ENCODE measurements around the gene CALN1.
"Not testable (repeated sequence)": the region's sequence is repeated elsewhere in the genome, so short reads cannot be mapped to it uniquely, and the experiment has no call there.

The CALN1 gene

GRCh38 chr7:72268796-72269195, 143.3 kb downstream of the CALN1 start:
- DNase-seq (ENCODE audit: low read depth in 1 of 2, low spot score in 1 of 2): no peak

DNA sequence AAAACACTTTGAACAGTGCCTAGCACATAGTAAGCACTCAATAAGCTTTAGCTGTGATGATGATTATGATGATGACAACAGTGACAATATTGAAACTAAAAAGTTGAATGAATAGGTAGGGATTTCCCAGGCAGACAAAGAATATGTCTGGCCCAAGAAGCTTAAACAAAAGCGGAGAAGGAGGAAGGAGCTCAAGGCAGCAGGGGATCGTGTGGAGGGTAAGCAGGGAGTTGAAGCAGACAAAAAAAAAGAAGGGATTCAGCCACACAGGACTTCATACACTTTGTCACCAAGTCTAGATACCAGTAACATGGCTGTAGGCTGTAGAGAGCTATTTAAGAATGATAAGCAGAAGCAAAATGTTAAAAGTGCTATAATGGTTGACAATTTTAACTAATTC, 144.0 kb downstream of the CALN1 start:
- DNase-seq (ENCODE audit: low read depth in 1 of 2, low spot score in 1 of 2): no peak

DNA sequence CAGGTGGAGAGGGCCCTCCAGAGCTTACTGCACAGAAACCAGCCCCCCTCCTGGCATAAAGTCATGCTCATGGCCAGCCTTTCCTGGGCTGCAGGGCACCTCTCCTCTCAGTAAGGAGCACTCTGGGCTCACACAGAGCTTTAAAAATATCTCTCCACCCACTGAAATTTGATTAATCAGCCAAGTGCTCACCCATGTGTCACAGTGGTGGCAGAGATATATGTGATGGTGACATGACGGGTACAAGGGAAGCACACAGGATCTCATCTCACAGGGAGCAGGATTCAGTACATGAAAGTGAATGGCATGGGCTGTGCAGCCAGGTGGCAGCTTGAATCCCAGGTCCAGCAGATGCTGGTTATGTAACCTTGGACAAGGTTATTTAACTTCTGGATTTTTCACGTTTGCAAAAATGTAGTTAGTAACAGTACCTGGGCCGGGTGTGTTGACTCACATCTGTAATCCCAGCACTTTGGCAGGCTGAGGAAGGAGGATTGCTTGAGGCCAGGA, 144.8 kb downstream of the CALN1 start:
- DNase-seq (ENCODE audit: low read depth in 1 of 2, low spot score in 1 of 2): no peak

DNA sequence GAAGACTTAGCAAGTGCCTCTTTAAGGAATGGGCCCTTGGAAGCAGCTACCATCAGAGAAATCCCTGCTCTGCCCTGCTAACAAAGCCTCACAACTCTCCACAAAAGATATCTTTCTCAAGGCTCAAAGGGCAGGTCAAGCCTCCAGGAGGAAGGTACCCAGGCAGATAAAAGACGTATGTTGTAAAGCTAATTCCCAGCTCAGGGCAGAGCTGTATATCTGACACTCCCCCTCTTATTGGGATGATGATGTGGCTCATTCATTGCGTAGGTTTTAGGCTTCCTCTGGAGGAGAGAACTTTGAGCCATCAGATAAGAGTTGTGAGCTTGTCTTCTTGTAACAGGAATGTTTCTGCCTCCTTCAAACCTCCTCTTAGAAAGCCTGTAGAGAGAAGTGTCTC, 145.4 kb downstream of the CALN1 start:
- no peak for DNase-seq (ENCODE audit: low read depth in 1 of 2, low spot score in 1 of 2)

- DNase-seq (ENCODE audit: low read depth in 1 of 2, low spot score in 1 of 2): no peak
Measured at GRCh38 chr7:72265071-72265904, 146.8 kb downstream of the CALN1 start.

DNA sequence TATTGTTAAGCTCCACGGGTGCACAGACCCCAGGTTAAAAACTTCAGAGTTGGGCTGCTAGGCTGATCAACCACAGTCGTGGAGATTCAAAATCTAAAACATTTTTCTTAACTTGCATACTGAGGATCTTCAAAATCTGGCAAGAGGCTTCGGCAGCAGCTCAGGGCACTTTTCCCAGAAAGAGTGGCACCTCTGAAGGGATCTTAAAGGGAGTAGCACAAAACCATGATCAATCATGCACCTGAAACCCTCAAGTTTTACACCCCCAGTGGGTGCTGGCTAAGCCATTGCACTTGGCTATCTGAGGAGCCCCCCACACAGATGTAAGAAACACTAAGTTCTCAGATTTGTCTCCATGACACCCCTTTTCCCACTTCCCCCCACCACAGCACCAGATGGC, 151.7 kb downstream of the CALN1 start:
- DNase-seq (ENCODE audit: low read depth in 1 of 2, low spot score in 1 of 2): no peak

- no peak for DNase-seq (ENCODE audit: low read depth in 1 of 2, low spot score in 1 of 2)
Measured at GRCh38 chr7:72258074-72258473, 154.1 kb downstream of the CALN1 start.

DNA sequence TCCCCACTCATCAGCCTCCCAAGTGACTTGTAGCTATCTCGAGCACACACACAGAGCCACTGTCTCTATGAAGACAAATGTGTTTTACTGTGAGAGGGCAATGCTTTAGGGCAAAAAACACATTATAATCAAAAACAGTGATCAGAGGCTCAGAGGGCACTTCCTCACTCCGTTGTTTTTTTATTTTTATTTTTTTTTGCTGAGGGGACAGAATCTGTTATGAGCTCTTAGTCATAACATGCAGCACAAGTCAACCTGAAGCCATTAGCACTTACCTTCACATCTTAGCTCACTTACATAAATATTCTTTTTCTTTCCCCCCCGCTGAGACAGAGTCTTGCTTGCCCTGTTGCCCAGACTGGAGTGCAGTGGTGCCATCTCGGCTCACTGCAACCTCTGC, 157.7 kb downstream of the CALN1 start:
- no peak for DNase-seq (ENCODE audit: low read depth in 1 of 2, low spot score in 1 of 2)

DNA sequence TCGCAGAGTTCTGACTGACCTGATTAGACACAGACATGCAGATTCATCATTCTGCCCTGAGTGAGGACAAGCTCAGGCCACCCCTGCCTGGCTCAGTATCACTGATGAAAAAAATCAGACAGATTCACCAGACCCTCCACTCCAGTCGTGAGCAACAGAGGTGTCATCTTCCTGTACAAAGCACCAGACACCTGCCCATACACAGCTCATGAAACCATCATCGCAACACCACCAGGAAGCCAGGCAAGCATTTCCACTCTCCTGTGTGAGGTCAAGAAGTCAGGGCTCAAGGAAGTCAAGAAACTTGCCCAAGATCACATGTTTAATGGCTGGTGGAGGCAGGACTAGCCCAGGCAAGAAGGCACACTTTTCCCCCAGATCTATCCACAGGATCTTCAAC, 163.0 kb downstream of the CALN1 start:
- no peak for DNase-seq (ENCODE audit: low read depth in 1 of 2, low spot score in 1 of 2)

DNA sequence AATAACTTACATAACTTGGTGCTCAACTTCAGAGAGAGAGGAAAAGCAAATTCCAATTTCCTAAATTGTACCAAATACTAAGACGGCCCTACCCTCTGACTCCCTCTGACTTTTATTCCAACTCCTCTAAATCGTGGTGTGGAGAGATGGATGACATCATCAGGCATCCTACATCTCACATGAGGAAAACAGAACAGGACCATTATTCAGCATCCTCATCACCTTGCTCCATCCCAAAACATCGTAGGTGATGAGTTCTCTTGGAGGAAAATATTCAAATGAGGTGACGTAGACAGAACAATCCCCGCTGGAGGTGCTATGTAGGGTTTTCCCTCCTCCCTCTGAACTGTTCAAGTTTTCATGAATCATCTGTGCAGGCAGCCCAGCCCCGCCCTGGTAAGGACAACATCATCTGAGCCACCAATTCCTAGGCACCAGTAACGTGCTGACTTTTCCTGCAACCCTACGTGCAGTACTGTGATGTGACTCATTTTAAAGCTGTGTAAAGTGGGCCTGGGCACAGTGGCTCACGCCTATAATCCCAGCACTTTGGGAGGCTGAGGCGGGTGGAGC, 167.2 kb downstream of the CALN1 start:
- no peak for DNase-seq (ENCODE audit: low read depth in 1 of 2, low spot score in 1 of 2)

GRCh38 chr7:72243329-72243728, 168.8 kb downstream of the CALN1 start:
- no peak for DNase-seq (ENCODE audit: low read depth in 1 of 2, low spot score in 1 of 2)

DNA sequence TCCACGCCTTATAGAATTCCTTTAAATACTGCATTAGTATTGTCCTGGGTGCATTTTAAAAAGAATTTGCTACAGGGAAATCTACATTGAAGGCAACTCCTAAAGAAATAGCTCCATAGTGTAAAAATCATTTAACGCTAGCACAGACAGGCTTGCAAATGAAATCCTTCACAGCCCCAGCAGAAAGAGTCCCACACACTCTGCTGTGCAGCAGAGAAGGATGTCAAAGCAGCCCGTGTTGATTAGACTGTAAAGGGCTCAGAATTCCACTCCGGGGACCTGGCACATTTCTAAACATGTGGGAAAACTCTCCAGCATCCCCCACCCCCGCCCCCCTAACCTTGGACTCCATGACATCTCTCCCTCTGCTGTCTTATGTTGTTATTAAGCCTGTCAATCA, 176.8 kb downstream of the CALN1 start:
- no peak for DNase-seq (ENCODE audit: low read depth in 1 of 2, low spot score in 1 of 2)

- DNase-seq (ENCODE audit: low read depth in 1 of 2, low spot score in 1 of 2): no peak
Measured at GRCh38 chr7:72234086-72234485, 178.1 kb downstream of the CALN1 start.

GRCh38 chr7:72230281-72230680, 181.9 kb downstream of the CALN1 start:
- no peak for DNase-seq (ENCODE audit: low read depth in 1 of 2, low spot score in 1 of 2)

DNA sequence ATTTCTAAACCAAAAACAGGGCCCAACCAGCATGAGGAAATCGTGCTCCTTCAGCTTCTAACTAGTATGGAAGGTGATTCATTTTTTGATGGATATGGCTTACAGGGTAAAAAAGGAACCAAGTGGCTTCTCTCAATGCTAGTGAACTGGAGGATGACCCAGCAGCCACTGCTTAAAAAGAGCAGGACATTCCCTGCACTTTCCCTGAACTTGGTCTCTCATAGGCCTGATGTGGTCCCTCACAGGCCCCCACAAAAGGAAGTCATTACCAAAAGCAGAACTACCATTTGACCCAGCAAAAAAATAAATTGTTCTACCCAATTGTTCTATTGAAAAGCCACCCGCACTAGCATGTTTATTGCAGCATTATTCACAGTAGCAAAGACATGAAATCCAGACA, 188.8 kb downstream of the CALN1 start:
- no peak for DNase-seq (ENCODE audit: low read depth in 1 of 2, low spot score in 1 of 2)

GRCh38 chr7:72222136-72222535, 190.0 kb downstream of the CALN1 start:
- no peak for DNase-seq (ENCODE audit: low read depth in 1 of 2, low spot score in 1 of 2)

GRCh38 chr7:72219500-72219899, 192.6 kb downstream of the CALN1 start:
- DNase-seq (ENCODE audit: low read depth in 1 of 2, low spot score in 1 of 2): no peak

DNA sequence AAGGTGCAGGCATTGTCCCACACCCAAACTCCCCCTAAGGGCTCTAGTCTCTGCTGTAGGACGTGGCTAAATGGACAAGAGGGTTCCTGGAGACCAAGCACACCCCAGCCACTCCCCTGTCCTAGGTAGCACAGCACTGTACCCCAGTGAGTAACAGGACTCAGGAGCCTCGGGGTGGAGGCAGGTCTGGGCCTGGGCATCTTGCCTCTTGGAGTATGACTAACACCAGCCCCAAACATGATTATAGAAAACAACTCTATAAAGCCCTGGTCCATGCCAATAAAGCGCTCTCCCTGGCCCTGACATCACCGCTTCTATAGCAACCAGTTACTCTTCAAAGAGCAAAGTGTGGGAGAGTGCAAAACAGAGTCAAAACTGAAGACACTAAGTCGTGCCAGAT, 195.0 kb downstream of the CALN1 start:
- DNase-seq (ENCODE audit: low read depth in 1 of 2, low spot score in 1 of 2): no peak

GRCh38 chr7:72213769-72214168, 198.4 kb downstream of the CALN1 start:
- no peak for DNase-seq (ENCODE audit: low read depth in 1 of 2, low spot score in 1 of 2)

GRCh38 chr7:72213081-72213480, 199.1 kb downstream of the CALN1 start:
- DNase-seq (ENCODE audit: low read depth in 1 of 2, low spot score in 1 of 2): no peak

DNA sequence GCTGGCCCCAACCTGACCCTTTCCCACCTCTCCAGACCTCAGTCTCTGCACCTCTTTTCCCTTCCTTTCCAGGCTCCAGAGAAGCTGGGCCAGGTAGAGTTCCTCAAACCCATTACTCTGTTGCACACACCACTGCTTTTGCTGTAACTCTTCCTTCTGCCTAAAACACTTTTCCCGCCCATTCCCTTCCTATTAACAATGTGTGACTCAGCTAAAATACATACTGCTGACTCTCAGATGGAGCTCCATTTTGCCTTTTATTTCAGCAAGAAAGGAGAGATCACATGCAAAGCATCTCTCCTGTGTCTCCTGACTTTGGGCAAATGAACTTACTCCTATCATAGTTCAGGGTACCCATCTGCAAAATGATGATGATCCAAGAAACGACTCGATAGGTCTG, 201.0 kb downstream of the CALN1 start:
- no peak for DNase-seq (ENCODE audit: low read depth in 1 of 2, low spot score in 1 of 2)

DNA sequence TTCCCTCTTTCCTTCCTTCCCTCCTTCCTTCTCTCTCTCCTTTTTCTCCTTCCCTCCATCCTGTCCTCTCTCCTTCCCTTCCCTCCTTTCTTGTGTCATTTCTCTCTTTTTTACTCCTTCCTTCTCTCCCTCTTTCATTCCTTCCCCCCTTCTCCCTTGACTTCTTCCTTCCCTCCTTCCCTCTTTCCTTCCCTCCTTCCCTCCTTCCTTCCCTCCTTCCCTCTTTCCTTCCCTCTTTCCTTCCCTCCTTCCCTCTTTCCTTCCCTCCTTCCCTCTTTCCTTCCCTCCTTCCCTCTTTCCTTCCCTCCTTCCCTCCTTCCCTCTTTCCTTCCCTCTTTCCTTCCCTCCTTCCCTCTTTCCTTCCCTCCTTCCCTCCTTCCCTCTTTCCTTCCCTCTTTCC, 203.1 kb downstream of the CALN1 start:
- DNase-seq (ENCODE audit: low read depth in 1 of 2, low spot score in 1 of 2): not testable (repeated sequence)

DNA sequence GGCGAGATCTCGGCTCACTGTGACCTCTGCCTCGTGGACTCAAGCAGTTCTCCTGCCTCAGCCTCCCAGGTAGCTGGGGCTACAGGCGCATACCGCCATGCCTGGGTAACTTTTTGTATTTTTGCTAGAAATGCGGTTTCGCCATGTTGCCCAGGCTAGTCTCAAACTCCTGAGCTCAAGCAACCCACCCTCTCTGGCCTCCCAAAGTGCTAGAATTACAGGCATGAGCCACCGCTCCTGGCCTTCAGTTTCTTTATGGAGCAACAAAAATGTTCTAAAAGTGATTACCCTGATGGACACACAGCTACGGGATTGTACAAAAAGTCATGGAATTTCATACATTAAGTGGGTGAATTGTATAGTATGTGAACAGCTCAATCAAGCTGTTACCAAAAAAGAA, 216.0 kb downstream of the CALN1 start:
- no peak for DNase-seq (ENCODE audit: low read depth in 1 of 2, low spot score in 1 of 2)

Data from activated CD4-positive, alpha-beta T cell treated with anti-CD3 and anti-CD28 coated beads, Interleukin-2, amount 50 U/mL, for 24 hours (primary cell).